Uterus (tissue), 4 donors: ENCODE results near the gene ACADSB. TPM values are rescaled to one million over a fixed set of nuclear protein-coding genes. Genes with fewer than 3 reads are reported as not detected.

ENCODE experiments used
- DNase-seq, 2 donors: peaks; one replicate each; pipeline ENCODE4 v3.0.0-alpha.2; 2019 to 2020
- H3K27ac ChIP-seq, 2 donors: fragments of 200-600 bp; sonication (generic); 1 replicate in 1 of 2; 2 replicates in 1 of 2; pipeline ENCODE4 v1.5.1; 2016 to 2018
- H3K27me3 ChIP-seq, 2 donors: fragments of 200-600 bp; sonication (generic); one replicate each; pipeline ENCODE4 v1.5.1; 2018 to 2019; ENCODE audit warnings: control low read depth in 1 of 2
- H3K36me3 ChIP-seq, 2 donors: fragments of 200-600 bp; sonication (generic); one replicate each; pipeline ENCODE4 v1.5.1; 2019; ENCODE audit warnings: control low read depth in 1 of 2
- H3K4me1 ChIP-seq, 2 donors: fragments of 200-600 bp; sonication (generic); one replicate each; pipeline ENCODE4 v1.5.1; 2018 to 2019; ENCODE audit warnings: control low read depth in 1 of 2
- H3K4me3 ChIP-seq, 2 donors: fragments of 200-600 bp; sonication (generic); 1 replicate in 1 of 2; 2 replicates in 1 of 2; pipeline ENCODE4 v1.5.1; 2018 to 2019; ENCODE audit warnings: mild to moderate bottlenecking in 1 of 2
- H3K9me3 ChIP-seq, 2 donors: fragments of 200-600 bp; sonication (generic); one replicate each; pipeline ENCODE4 v1.5.1; 2019; ENCODE audit warnings: control low read depth in 1 of 2
- POLR2A ChIP-seq, 2 donors: fragments of 450-650 bp; IDR thresholded peaks; one replicate each; pipeline ENCODE4 v1.6.1; 2016; ENCODE audit warnings: antibody characterized with exemption in 2 of 2, mild to moderate bottlenecking in 1 of 2, moderate library complexity in 1 of 2
- intact Hi-C: fragments of 100-400 bp; cut with DNase I; formaldehyde crosslinking; loops from one replicate; pipeline ENCODE4 v1.15.1; 2023; ENCODE audit warnings: low total_unique reads
- total RNA-seq, 4 donors: library from RNA; depleted of rRNA in 3 of 4; stranded (reverse); fragments of >200 nt in 3 of 4; gene quantifications; one replicate each; pipeline versions ENCODE4 v1.1.0 to v1.2.4, GENCODE V29; 2014 to 2023
- TF ChIP-seq, protein P1 (sequence below), 4 experiments: fragments of 200-600 bp in 2 of 4; fragments of 450-650 bp in 2 of 4; sonication (generic) in 2 of 4; IDR thresholded peaks; one replicate each; pipeline ENCODE4 v1.5.1; 2016 to 2019; ENCODE audit warnings: antibody characterized with exemption in 4 of 4, mild to moderate bottlenecking in 2 of 4, moderate library complexity in 1 of 4
- donor health status: DM: yes; HTN: yes; CAD: no.

The ACADSB gene
- total RNA-seq, 4 donors from 2014 or later, result 13.1 to 32.2 (median 17.2) TPM

DNA sequence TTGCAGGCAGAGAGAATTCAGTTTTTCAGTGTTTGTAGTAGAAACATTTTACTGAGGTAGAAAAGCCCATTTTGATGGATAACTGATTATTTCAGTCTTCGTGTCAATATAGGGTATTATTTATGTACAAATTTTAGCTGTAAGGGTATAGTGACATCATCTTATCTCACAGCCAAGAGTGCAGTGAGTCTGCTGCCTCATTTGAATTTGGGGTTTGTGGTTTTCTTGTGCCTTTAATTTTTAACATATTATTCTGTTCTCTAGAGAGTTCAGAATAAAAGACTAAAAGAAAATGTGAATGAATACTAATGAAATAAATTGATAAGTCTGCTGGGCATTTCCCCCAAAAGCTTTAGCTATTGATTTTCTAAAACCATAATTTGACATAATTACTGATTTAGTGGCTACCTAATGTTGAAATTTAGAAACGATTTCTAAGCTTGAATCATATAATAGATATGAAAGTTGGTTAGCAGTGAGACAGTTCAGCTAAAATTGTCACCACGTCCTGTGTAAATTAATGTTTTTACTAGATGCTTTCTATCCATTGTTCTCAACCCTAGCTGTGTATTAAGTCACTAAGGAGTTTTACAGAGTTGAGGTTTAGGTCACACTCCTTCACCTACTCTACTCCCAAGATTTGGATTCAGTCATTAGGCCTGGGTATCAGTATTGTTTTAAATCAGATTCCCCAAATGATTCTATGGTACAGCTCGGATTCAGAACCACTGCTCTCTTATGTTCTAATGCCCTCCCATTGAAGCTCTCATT, 37.3 kb downstream of the ACADSB start:
- Histone ChIP-seq H3K36me3 (no peaks in the 10 kb centered on the region), H3K9me3 (no peaks in the 10 kb centered on the region), H3K27ac (no peak overlapping the region), H3K27me3 (no peaks in the 10 kb centered on the region), H3K4me1 (no peaks in the 10 kb centered on the region), H3K4me3 (no peak overlapping the region)
- TF ChIP-seq POLR2A (IDR thresholded peaks at IDR 0.05), result no peak
- TF ChIP-seq, protein P1, sequence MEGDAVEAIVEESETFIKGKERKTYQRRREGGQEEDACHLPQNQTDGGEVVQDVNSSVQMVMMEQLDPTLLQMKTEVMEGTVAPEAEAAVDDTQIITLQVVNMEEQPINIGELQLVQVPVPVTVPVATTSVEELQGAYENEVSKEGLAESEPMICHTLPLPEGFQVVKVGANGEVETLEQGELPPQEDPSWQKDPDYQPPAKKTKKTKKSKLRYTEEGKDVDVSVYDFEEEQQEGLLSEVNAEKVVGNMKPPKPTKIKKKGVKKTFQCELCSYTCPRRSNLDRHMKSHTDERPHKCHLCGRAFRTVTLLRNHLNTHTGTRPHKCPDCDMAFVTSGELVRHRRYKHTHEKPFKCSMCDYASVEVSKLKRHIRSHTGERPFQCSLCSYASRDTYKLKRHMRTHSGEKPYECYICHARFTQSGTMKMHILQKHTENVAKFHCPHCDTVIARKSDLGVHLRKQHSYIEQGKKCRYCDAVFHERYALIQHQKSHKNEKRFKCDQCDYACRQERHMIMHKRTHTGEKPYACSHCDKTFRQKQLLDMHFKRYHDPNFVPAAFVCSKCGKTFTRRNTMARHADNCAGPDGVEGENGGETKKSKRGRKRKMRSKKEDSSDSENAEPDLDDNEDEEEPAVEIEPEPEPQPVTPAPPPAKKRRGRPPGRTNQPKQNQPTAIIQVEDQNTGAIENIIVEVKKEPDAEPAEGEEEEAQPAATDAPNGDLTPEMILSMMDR (IDR thresholded peaks at IDR 0.05), result no peak
- no peak for DNase-seq
- intact Hi-C loops, result no loop called here

DNA sequence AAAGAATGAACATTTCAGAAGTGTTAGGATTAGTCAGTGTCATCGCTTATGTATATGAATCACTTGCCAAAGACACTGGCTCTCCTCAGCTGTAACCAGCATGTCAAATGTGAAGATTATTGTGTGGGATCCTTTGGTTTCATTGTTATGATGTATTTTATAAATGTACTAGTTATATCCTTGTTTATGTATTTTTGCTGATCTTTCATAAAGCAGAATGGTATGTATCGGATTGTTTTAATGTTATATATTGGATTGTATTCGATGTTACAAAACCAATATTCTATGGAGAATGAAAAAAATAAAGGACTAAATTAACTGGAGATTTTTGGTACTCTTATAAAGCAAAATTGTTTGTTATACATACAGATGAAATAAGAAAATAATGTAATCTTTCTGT, 49.2 kb downstream of the ACADSB start:
- no peak for TF ChIP-seq POLR2A (IDR thresholded peaks at IDR 0.05)
- TF ChIP-seq, protein P1 (IDR thresholded peaks at IDR 0.05), result no peak
- H3K9me3 ChIP-seq, result no peaks in the 10 kb centered on the region
- H3K4me1 ChIP-seq, result no peaks in the 10 kb centered on the region
- no peaks in the 10 kb centered on the region for H3K36me3 ChIP-seq
- DNase-seq, result no peak
- H3K27ac ChIP-seq, result no peak overlapping the region
- no peaks in the 10 kb centered on the region for H3K27me3 ChIP-seq
- intact Hi-C loops, result no loop called here
- H3K4me3 ChIP-seq, result no peak overlapping the region

DNA sequence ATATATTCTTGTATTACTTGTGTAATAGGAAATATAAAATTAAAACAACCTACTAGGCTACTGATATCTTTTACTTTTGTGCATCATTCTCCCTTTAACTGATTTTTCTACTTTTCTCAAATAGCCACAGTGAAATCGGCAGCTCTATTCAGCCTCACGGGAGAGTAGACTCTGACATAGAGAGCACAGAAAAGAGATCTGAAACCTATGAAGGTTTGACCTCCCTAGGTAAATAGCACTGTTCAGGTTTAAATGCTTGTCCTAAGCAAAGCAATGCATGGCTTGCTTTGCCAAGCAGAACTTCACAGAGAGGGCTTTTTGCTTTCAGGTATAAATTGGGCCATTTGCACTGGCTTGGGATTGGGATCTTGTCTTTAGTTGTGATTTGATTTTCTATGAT, 53.1 kb downstream of the ACADSB start:
- intact Hi-C loops, result no loop called here
- Histone ChIP-seq H3K27me3 (no peaks in the 10 kb centered on the region), H3K27ac (no peak overlapping the region), H3K36me3 (no peaks in the 10 kb centered on the region), H3K9me3 (no peaks in the 10 kb centered on the region), H3K4me1 (no peaks in the 10 kb centered on the region), H3K4me3 (no peak overlapping the region)
- TF ChIP-seq, protein P1 (IDR thresholded peaks at IDR 0.05), result no peak
- no peak for TF ChIP-seq POLR2A (IDR thresholded peaks at IDR 0.05)
- no peak for DNase-seq

DNA sequence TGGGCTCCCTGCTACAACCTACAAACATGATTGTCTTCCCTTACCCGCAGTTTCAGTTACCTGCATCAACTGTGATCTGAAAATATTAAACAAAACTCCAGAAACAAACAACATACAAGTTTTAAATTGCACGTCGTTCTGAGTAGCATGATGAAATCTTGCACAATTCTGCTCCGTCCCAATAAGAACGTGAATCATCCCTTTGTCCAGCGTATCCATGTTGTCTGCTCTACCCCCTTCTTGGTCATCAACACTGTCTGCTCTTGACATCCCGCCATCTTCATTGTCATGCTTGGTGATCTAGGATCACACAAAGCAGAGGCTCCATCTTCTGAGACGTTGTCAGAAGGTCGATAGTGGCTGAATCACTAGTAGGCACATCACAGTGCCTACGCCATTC, 53.9 kb downstream of the ACADSB start:
- no peak for DNase-seq
- H3K27ac ChIP-seq, result no peak overlapping the region
- no peaks in the 10 kb centered on the region for H3K36me3 ChIP-seq
- intact Hi-C loops, result no loop called here
- H3K4me3 ChIP-seq, result no peak overlapping the region
- no peaks in the 10 kb centered on the region for H3K4me1 ChIP-seq
- no peaks in the 10 kb centered on the region for H3K27me3 ChIP-seq
- TF ChIP-seq POLR2A (IDR thresholded peaks at IDR 0.05), result no peak
- TF ChIP-seq, protein P1 (IDR thresholded peaks at IDR 0.05), result no peak
- H3K9me3 ChIP-seq, result no peaks in the 10 kb centered on the region

DNA sequence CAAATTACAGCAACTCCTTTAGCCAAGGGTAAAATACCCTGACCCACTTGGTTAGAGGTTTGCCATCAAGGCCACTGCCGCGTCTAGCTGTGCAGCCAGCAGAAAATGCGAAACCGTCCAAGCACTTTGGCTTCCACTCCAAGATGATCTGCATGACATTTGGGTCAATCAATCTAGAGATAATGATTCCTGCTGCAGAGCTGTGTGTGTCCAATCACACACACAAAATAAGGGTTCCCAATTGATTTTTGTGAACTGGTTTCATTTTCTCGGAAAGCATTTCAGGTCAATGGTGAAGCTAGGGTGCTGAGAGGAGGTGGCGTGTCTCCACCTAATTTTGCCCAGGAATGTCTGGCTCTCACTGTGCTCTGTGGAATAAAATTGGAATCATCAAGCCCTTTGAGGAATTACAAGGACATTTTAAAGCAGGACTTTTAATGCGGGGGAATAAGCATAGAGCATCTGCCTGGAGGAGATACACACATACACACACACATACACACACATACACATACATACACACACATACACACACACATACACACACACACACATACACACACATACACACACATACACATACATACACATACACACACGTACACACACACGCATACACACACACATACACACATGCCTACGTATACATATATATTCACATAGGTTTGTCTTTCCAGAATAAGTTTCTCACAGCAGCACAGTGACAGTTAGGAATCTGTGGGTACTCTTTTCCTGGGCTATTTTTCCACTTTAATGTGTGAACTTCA, 59.5 kb downstream of the ACADSB start:
- Histone ChIP-seq H3K9me3 (no peaks in the 10 kb centered on the region), H3K4me1 (no peaks in the 10 kb centered on the region), H3K4me3 (no peak overlapping the region), H3K36me3 (no peaks in the 10 kb centered on the region), H3K27ac (no peak overlapping the region), H3K27me3 (no peaks in the 10 kb centered on the region)
- intact Hi-C loops, result no loop called here
- TF ChIP-seq, protein P1 (IDR thresholded peaks at IDR 0.05), result no peak
- no peak for TF ChIP-seq POLR2A (IDR thresholded peaks at IDR 0.05)
- no peak for DNase-seq
